GM12875 (cell line): Measurements from ENCODE around the gene ZNF571.

Experiments
- H3K4me3 ChIP-seq: one replicate; pipeline ENCODE4 v1.5.1; 2011; ENCODE audit warnings: low read depth, low read length, control low read depth
- TF ChIP-seq, protein P1 (sequence below): IDR thresholded peaks from 2 replicates; pipeline ENCODE4 v1.5.1; 2011; ENCODE audit warnings: low read depth, mild to moderate bottlenecking, control low read depth, inconsistent platforms, low read length, moderate library complexity, borderline replicate concordance; ENCODE audit not compliant: insufficient read depth

ZNF571 gene

GRCh38 chr19:37594304-37594981 is at the start of gene ZNF571, which contains the start of gene ZNF540:
Gene ZNF571 (minus strand): TSS chr19:37594792. CDS start chr19:37586676, 8,116 bp downstream.
Gene ZNF540 (plus strand): TSS chr19:37594876. CDS start chr19:37598448, 3,572 bp downstream.
- TF ChIP-seq, protein P1, sequence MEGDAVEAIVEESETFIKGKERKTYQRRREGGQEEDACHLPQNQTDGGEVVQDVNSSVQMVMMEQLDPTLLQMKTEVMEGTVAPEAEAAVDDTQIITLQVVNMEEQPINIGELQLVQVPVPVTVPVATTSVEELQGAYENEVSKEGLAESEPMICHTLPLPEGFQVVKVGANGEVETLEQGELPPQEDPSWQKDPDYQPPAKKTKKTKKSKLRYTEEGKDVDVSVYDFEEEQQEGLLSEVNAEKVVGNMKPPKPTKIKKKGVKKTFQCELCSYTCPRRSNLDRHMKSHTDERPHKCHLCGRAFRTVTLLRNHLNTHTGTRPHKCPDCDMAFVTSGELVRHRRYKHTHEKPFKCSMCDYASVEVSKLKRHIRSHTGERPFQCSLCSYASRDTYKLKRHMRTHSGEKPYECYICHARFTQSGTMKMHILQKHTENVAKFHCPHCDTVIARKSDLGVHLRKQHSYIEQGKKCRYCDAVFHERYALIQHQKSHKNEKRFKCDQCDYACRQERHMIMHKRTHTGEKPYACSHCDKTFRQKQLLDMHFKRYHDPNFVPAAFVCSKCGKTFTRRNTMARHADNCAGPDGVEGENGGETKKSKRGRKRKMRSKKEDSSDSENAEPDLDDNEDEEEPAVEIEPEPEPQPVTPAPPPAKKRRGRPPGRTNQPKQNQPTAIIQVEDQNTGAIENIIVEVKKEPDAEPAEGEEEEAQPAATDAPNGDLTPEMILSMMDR: no peak
- peak within 1 kb of the TSS; percentile 69 for H3K4me3 ChIP-seq

DNA sequence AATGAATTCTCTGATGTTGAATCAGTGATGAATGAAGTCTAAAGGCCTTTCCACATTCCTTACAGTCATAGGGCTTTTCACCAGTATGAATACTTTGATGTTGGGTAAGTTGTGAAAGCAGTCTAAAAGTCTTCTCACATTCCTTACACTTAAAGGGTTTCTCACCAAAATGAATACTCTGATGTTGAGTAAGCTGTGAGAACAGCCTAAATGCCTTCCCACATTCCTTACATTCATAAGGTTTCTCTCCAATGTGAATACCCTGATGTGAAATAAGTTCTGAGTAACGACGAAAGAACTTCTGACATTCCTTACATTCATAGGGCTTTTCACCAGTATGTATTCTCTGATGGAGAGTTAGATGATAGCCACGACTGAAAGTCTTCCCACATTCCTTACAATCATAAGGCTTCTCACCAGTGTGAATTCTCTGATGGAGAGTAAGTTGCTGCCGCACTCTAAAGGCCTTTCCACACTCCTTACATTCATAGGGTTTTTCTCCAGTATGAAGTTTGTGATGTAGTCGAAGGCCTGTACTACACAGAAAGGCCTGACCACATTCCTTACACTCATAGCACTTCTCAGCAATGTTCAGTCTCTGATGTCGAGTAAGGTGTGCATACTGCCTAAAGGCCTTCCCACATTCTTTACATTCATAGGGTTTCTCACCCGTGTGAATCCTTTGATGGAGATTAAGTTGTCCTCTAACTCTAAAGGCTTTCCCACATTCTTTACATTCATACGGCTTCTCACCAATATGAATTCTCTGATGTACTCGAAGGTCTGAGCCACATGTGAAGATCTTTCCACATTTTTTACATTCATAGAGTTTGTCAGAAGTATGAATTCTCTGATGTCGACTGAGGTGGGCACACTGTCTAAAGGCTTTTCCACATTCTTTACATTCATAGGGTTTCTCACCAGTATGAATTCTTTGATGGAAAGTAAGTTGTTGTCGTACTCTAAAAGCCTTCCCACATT is 40.8 kb upstream of the ZNF571 start:
- no peak overlapping the region for H3K4me3 ChIP-seq
- TF ChIP-seq, protein P1: no peak

GRCh38 chr19:37594982-37595382 is 390 bp upstream of the ZNF571 start:
- TF ChIP-seq, protein P1: no peak
- peak overlapping the region; percentile 69 for H3K4me3 ChIP-seq

DNA sequence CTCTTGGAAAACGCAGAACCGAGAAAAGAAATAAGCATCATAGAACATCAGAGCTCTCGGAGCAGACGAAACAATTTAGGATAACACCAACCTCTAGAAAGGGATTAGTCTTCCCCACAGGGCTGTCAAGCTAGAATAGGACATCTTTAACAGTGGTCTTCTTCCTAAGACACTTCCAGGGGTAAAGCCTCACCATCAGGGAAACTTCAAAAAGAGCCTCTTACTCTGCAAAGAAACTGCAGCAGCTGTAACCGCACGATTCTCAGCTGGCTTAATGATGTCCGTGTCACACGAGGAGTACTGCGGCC is 642 bp downstream of the ZNF571 start:
- TF ChIP-seq, protein P1: no peak
- H3K4me3 ChIP-seq: peak overlapping the region; percentile 69

GRCh38 chr19:37583340-37583739 is 11.3 kb downstream of the ZNF571 start:
- H3K4me3 ChIP-seq: no peak overlapping the region
- TF ChIP-seq, protein P1: no peak

- TF ChIP-seq, protein P1: no peak
- H3K4me3 ChIP-seq: no peak overlapping the region
These were observed 22.4 kb downstream of the ZNF571 start for GRCh38 chr19:37572203-37572602.
